ENCODE data around the gene ARID4B. TPM values are rescaled to one million over a fixed set of nuclear protein-coding genes. Genes with fewer than 3 reads are reported as not detected.

ARID4B gene
- total RNA-seq, 1 experiment from 2014 or later: 34.2 TPM

DNA sequence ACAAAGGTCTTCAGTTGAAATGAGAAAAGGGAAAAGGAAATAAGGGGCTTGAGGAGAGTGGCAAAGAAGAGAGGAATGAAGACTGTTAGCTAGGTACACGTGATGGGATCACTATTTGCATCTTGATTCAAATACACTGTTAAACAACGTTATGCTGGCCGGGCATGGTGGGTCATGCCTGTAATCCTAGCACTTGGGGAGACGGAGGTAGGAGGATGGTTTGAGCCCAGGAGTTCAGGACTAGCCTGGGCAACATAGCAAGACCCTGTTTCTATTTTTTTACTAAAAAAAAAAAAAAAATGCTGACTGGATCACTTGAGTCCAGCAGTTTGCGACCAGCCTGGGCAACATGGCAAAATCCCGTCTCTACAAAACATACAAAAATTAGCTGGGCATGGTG lies 169.3 kb downstream of the ARID4B start:
- Histone ChIP-seq H3K36me3 (ENCODE audit: control insufficient read depth, insufficient read depth, low read length) (peaks cover 4% of the 10 kb centered on the region; the same call in 1 of the 2 replicates), H3K9me3 (no peaks in the 10 kb centered on the region), H3K27me3 (replicated peaks; ENCODE audit: control insufficient read depth, insufficient read depth, low read length) (no peaks in the 10 kb centered on the region), H3K4me1 (peaks cover 14% of the 10 kb centered on the region; the same call in 1 of the 2 replicates), H3K4me3 (ENCODE audit: low read depth, low read length) (no peak overlapping the region)
- H3K9me3 Mint-ChIP-seq (ENCODE audit: unreplicated experiment): no peaks in the 10 kb centered on the region
- no peak for TF ChIP-seq CTCF (IDR thresholded peaks at IDR 0.05; ENCODE audit: insufficient read depth in 1 of 2, low read depth in 1 of 2, low read length in 1 of 2, severe bottlenecking in 1 of 2, unreplicated experiment in 1 of 2)
- ChIA-PET CTCF (no interaction called here), POLR2A (interaction anchor here (0.6 to 0.7 kb wide), 3 partner anchors 31 to 237 kb away, joined by 3 to 4 read pairs (median 3); no protein-coding TSS in a partner anchor)
- H3K36me3 Mint-ChIP-seq (ENCODE audit: insufficient read depth, unreplicated experiment): peaks cover 38% of the 10 kb centered on the region
- H3K27ac Mint-ChIP-seq (ENCODE audit: unreplicated experiment): no peak overlapping the region
- H3K4me3 Mint-ChIP-seq (ENCODE audit: unreplicated experiment): no peak overlapping the region
- intact Hi-C loops (cut with micrococcal nuclease; ENCODE audit: unreplicated experiment): no loop called here
- BruUV-seq (replicated peaks): no TSS peak
- DNase-seq: no peak
- peaks cover 12% of the 10 kb centered on the region for H3K4me1 Mint-ChIP-seq (ENCODE audit: low read depth, unreplicated experiment)
- no peaks in the 10 kb centered on the region for H3K27me3 Mint-ChIP-seq (ENCODE audit: insufficient read depth, unreplicated experiment)

DNA sequence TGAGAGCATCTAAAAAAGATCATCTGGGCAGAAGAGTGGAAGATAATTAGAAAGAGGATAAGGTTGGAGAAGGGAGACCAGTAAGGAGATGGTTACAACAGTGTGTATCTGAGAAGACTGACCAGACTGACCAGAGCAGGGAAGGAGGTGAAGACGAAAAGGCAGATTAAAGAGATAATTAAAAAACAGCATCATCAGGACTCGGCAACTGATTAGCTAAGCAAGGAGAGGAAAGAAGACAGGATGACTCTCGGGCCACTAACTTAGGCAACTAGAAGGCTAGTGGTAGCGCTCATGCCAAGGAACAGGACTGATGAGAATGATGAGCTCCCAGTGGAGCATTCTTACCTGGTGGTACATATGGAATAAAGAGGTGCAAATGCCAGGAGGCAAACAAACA lies 170.8 kb downstream of the ARID4B start:
- Mint-ChIP-seq H3K9me3 (ENCODE audit: unreplicated experiment) (no peaks in the 10 kb centered on the region), H3K4me3 (ENCODE audit: unreplicated experiment) (no peak overlapping the region), H3K27me3 (ENCODE audit: insufficient read depth, unreplicated experiment) (no peaks in the 10 kb centered on the region), H3K27ac (ENCODE audit: unreplicated experiment) (no peak overlapping the region), H3K36me3 (ENCODE audit: insufficient read depth, unreplicated experiment) (peaks cover 44% of the 10 kb centered on the region), H3K4me1 (ENCODE audit: low read depth, unreplicated experiment) (peaks cover 12% of the 10 kb centered on the region)
- Histone ChIP-seq H3K4me3 (ENCODE audit: low read depth, low read length) (no peak overlapping the region), H3K4me1 (peaks cover 14% of the 10 kb centered on the region; the same call in 1 of the 2 replicates), H3K9me3 (no peaks in the 10 kb centered on the region), H3K36me3 (ENCODE audit: control insufficient read depth, insufficient read depth, low read length) (peaks cover 4% of the 10 kb centered on the region; the same call in 1 of the 2 replicates), H3K27me3 (replicated peaks; ENCODE audit: control insufficient read depth, insufficient read depth, low read length) (no peaks in the 10 kb centered on the region)
- ChIA-PET CTCF (no interaction called here), POLR2A (no interaction called here)
- intact Hi-C loops (cut with micrococcal nuclease; ENCODE audit: unreplicated experiment): no loop called here
- TF ChIP-seq CTCF (IDR thresholded peaks at IDR 0.05; ENCODE audit: insufficient read depth in 1 of 2, low read depth in 1 of 2, low read length in 1 of 2, severe bottlenecking in 1 of 2, unreplicated experiment in 1 of 2): no peak
- BruUV-seq (replicated peaks): no TSS peak
- no peak for DNase-seq

GRCh38 chr1:235156740-235157139 lies 171.2 kb downstream of the ARID4B start:
- H3K36me3 Mint-ChIP-seq (ENCODE audit: insufficient read depth, unreplicated experiment): peaks cover 44% of the 10 kb centered on the region
- POLR2A ChIA-PET: interaction anchor here (0.6 kb wide), 1 partner anchor 165 kb away, joined by 3 read pairs; no protein-coding TSS in a partner anchor
- H3K9me3 Mint-ChIP-seq (ENCODE audit: unreplicated experiment): no peaks in the 10 kb centered on the region
- DNase-seq: no peak
- H3K4me1 ChIP-seq: peaks cover 12% of the 10 kb centered on the region; the same call in 1 of the 2 replicates
- no peak for TF ChIP-seq CTCF (IDR thresholded peaks at IDR 0.05; ENCODE audit: insufficient read depth in 1 of 2, low read depth in 1 of 2, low read length in 1 of 2, severe bottlenecking in 1 of 2, unreplicated experiment in 1 of 2)
- H3K4me3 ChIP-seq (ENCODE audit: low read depth, low read length): no peak overlapping the region
- H3K4me1 Mint-ChIP-seq (ENCODE audit: low read depth, unreplicated experiment): peaks cover 8% of the 10 kb centered on the region
- BruUV-seq (replicated peaks): no TSS peak
- no peak overlapping the region for H3K4me3 Mint-ChIP-seq (ENCODE audit: unreplicated experiment)
- CTCF ChIA-PET: no interaction called here
- H3K27me3 Mint-ChIP-seq (ENCODE audit: insufficient read depth, unreplicated experiment): no peaks in the 10 kb centered on the region
- no peaks in the 10 kb centered on the region for H3K27me3 ChIP-seq (replicated peaks; ENCODE audit: control insufficient read depth, insufficient read depth, low read length)
- peaks cover 4% of the 10 kb centered on the region; the same call in 1 of the 2 replicates for H3K36me3 ChIP-seq (ENCODE audit: control insufficient read depth, insufficient read depth, low read length)
- intact Hi-C loops (cut with micrococcal nuclease; ENCODE audit: unreplicated experiment): no loop called here
- no peaks in the 10 kb centered on the region for H3K9me3 ChIP-seq
- no peak overlapping the region for H3K27ac Mint-ChIP-seq (ENCODE audit: unreplicated experiment)
